ENCODE measurements around the gene MSANTD1.

DNA sequence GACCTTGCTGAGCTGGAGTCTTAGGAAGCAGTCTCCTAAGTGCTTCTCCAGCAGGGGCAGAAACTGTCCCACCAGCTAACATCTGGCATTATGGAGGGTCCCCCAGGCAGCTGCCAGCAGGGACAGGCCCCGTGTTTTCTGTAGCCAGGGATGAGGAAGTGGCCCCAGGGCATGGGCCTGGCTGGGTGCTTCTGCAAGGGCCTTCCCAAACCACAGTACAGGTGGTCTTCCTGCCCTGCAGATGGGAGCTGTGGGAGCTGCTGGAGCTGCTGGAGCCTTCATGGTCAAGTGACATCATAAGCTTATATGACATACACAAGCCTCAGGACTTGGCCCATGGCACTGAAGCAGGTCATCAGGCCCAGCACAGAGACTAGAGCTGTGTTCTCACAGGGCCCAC lies 5.0 kb upstream of the MSANTD1 start:
- TF ChIP-seq, protein P1, sequence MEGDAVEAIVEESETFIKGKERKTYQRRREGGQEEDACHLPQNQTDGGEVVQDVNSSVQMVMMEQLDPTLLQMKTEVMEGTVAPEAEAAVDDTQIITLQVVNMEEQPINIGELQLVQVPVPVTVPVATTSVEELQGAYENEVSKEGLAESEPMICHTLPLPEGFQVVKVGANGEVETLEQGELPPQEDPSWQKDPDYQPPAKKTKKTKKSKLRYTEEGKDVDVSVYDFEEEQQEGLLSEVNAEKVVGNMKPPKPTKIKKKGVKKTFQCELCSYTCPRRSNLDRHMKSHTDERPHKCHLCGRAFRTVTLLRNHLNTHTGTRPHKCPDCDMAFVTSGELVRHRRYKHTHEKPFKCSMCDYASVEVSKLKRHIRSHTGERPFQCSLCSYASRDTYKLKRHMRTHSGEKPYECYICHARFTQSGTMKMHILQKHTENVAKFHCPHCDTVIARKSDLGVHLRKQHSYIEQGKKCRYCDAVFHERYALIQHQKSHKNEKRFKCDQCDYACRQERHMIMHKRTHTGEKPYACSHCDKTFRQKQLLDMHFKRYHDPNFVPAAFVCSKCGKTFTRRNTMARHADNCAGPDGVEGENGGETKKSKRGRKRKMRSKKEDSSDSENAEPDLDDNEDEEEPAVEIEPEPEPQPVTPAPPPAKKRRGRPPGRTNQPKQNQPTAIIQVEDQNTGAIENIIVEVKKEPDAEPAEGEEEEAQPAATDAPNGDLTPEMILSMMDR (IDR thresholded peaks at IDR 0.05; ENCODE audit: low read length) = no peak
- no peak for TF ChIP-seq EZH2 (IDR thresholded peaks at IDR 0.05; ENCODE audit: borderline replicate concordance, low read length)
